WTC11 (cell line): ENCODE measurements around the gene POMT1. TPM values are rescaled to one million over a fixed set of nuclear protein-coding genes. Genes with fewer than 3 reads are reported as not detected.

Experiments
- ATAC-seq: fragments of 200-7000 bp; cut with Tn5 transposase; 2 replicates; pipeline ENCODE4 v1.10.0; 2021; ENCODE audit warnings: mild to moderate bottlenecking, moderate library complexity
- CTCF ChIA-PET: fragments of 300-600 bp; sonication (Branson Sonifier 250); formaldehyde crosslinking; loops from one replicate; lab custom pipeline; 2021; ENCODE audit warnings: antibody characterized with exemption; lab: Charles Lee
- POLR2A ChIA-PET: fragments of 350-600 bp; sonication (Branson Sonifier 250); formaldehyde crosslinking; loops from one replicate; lab custom pipeline; 2021; ENCODE audit warnings: antibody characterized with exemption; lab: Charles Lee
- DNase-seq: peaks from one replicate; pipeline ENCODE4 v3.0.0; 2021; ENCODE audit warnings: low spot score
- H3K27ac Mint-ChIP-seq: 2 replicates; pipeline ENCODE4 v1.8.0; 2021; ENCODE audit warnings: mixed read lengths
- H3K27me3 Mint-ChIP-seq: 2 replicates; pipeline ENCODE4 v1.8.0; 2021; ENCODE audit warnings: low read depth, mild to moderate bottlenecking, moderate library complexity, mixed read lengths
- H3K36me3 Mint-ChIP-seq: 2 replicates; pipeline ENCODE4 v1.8.0; 2021; ENCODE audit warnings: mixed read lengths
- H3K4me1 Mint-ChIP-seq: 2 replicates; pipeline ENCODE4 v1.8.0; 2022; ENCODE audit warnings: mixed read lengths
- H3K4me3 Mint-ChIP-seq: 2 replicates; pipeline ENCODE4 v1.8.0; 2021; ENCODE audit warnings: mild to moderate bottlenecking, moderate library complexity, mixed read lengths
- H3K9me3 Mint-ChIP-seq: 2 replicates; pipeline ENCODE4 v1.8.0; 2021; ENCODE audit warnings: mixed read lengths
- CDX4 ChIP-seq: fragments of 250-450 bp; sonication (Bioruptor Pico); IDR thresholded peaks from 2 replicates; pipeline ENCODE4 v1.9.0; 2021; ENCODE audit warnings: moderate library complexity, mild to moderate bottlenecking, inconsistent platforms, borderline replicate concordance
- E2F4 ChIP-seq: sonication (generic); formaldehyde crosslinking; IDR thresholded peaks from 2 replicates; pipeline ENCODE4 v1.8.1; 2022; ENCODE audit warnings: low read depth, mild to moderate bottlenecking, moderate library complexity, missing genetic modification reagents, borderline replicate concordance
- ELF4 ChIP-seq: sonication (generic); formaldehyde crosslinking; IDR thresholded peaks from 2 replicates; pipeline ENCODE4 v1.8.1; 2022; ENCODE audit warnings: low read depth, mild to moderate bottlenecking, moderate library complexity, missing genetic modification reagents
- GABPB1 ChIP-seq: sonication (generic); formaldehyde crosslinking; IDR thresholded peaks from 2 replicates; pipeline ENCODE4 v1.8.1; 2023; ENCODE audit warnings: mild to moderate bottlenecking, missing genetic modification reagents
- SMAD3 ChIP-seq: sonication (generic); formaldehyde crosslinking; IDR thresholded peaks from 2 replicates; pipeline ENCODE4 v1.8.0; 2022; ENCODE audit warnings: missing genetic modification reagents, mild to moderate bottlenecking, borderline replicate concordance
- SMAD4 ChIP-seq: sonication (generic); formaldehyde crosslinking; IDR thresholded peaks from 2 replicates; pipeline ENCODE4 v1.8.0; 2022; ENCODE audit warnings: mild to moderate bottlenecking, missing genetic modification reagents
- SP1 ChIP-seq: sonication (generic); formaldehyde crosslinking; conservative IDR thresholded peaks from 2 replicates; pipeline ENCODE4 v1.8.1; 2022; ENCODE audit warnings: missing genetic modification reagents
- ZNF532 ChIP-seq: fragments of 250-450 bp; sonication (Bioruptor Pico); IDR thresholded peaks from 2 replicates; pipeline ENCODE4 v1.9.0; 2021; ENCODE audit warnings: mild to moderate bottlenecking, borderline replicate concordance
- ZNF671 ChIP-seq: fragments of 250-450 bp; sonication (Bioruptor Pico); IDR thresholded peaks from 2 replicates; pipeline ENCODE4 v1.8.0; 2021; ENCODE audit warnings: mild to moderate bottlenecking
- total RNA-seq: library from RNA; stranded (reverse); gene quantifications from 3 replicates; pipeline ENCODE4 v1.2.3, GENCODE V29; 2021
- TF ChIP-seq, protein P1 (sequence below): fragments of 250-450 bp; sonication (Bioruptor Pico); conservative IDR thresholded peaks from 2 replicates; pipeline ENCODE4 v1.9.0; 2021; ENCODE audit warnings: mild to moderate bottlenecking
- TF ChIP-seq, protein P2 (sequence below): fragments of 250-450 bp; sonication (Bioruptor Pico); IDR thresholded peaks from 2 replicates; pipeline ENCODE4 v1.8.0; 2021; ENCODE audit warnings: mild to moderate bottlenecking
- TF ChIP-seq, protein P3 (sequence below): sonication (generic); formaldehyde crosslinking; IDR thresholded peaks from 2 replicates; pipeline ENCODE4 v1.8.1; 2022; ENCODE audit warnings: low read depth, missing genetic modification reagents, borderline replicate concordance
- TF ChIP-seq, protein P4 (sequence below): sonication (generic); formaldehyde crosslinking; IDR thresholded peaks from 2 replicates; pipeline ENCODE4 v1.8.0; 2023; ENCODE audit warnings: missing genetic modification reagents
- TF ChIP-seq, protein P5 (sequence below): sonication (generic); formaldehyde crosslinking; IDR thresholded peaks from 2 replicates; pipeline ENCODE4 v1.8.1; 2023; ENCODE audit warnings: mild to moderate bottlenecking, missing genetic modification reagents, moderate library complexity
- TF ChIP-seq, protein P6 (sequence below): fragments of 250-450 bp; sonication (Bioruptor Pico); IDR thresholded peaks from 2 replicates; pipeline ENCODE4 v1.9.0; 2021; ENCODE audit warnings: mild to moderate bottlenecking
- TF ChIP-seq, protein P7 (sequence below): fragments of 250-450 bp; sonication (Bioruptor Pico); IDR thresholded peaks from 2 replicates; pipeline ENCODE4 v2.1.2; 2022; ENCODE audit warnings: mild to moderate bottlenecking, moderate library complexity

POMT1 gene
- total RNA-seq, 1 experiment from 2014 or later, result 36.2 TPM

DNA sequence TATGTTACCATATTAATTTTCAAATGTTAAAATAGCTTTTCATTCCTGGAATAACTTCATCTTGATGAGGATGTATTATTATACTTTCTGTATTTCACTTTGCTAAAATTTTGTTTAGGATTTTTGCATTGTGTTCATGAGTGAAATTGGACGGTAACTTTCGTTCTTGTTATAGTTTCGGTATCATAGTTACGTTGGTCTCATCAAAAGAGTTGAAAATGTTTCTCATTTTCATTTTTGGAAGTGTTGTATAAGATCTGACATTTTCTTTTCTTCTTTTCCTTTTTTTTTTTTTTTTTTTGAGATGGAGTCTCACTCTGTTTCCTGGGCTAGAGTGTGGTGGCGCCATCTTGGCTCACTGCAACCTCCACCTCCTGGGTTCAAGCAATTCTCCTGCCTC is 62.7 kb downstream of the POMT1 start (continued):
- TF ChIP-seq, protein P1, sequence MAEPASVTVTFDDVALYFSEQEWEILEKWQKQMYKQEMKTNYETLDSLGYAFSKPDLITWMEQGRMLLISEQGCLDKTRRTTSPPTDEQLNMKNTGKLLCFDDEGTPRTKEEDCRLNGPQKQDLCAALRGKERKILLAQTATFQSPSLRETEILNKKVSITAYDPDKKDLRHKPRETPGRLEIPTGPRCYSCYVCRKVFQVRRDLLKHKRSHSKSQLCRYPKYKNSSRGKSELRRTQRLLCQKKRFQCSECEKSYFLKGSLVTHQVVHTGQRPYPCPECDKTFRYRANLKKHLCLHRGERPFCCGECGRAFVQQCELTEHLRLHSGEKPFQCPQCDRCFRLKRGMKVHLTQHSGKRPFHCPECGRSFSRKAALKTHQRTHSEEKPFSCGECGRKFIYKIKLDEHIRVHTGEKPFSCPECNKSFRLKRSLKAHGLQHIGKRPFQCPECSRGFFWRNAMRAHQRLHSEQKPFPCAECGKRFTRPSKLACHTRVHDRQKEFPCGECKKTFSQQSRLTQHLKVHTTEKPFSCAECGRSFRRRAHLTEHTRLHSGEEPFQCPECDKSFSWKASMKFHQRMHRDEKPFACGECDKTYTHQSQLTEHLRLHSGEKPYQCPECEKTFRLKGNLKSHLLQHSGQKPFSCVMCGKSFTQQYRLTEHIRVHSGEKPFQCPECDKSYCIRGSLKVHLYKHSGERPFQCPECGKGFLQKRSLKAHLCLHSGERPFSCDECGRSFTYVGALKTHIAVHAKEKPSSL, result no peak
- no peak for TF ChIP-seq GABPB1 (CRISPR knock-in tag)
- no peak for TF ChIP-seq E2F4 (CRISPR knock-in tag)
- no peak for TF ChIP-seq SMAD3

GRCh38 chr9:131566158-131566557 is 63.4 kb downstream of the POMT1 start:
- H3K9me3 Mint-ChIP-seq, result peaks cover 33% of the 10 kb centered on the region
- CTCF ChIA-PET, result no interaction called here
- DNase-seq (no peak), ATAC-seq (no peak)
- H3K27me3 Mint-ChIP-seq, result peaks cover 9% of the 10 kb centered on the region
- peaks cover 7% of the 10 kb centered on the region for H3K4me1 Mint-ChIP-seq
- POLR2A ChIA-PET, result no interaction called here
- H3K4me3 Mint-ChIP-seq, result no peak overlapping the region
- H3K27ac Mint-ChIP-seq, result no peak overlapping the region
- peaks cover 11% of the 10 kb centered on the region for H3K36me3 Mint-ChIP-seq
- no peak for TF ChIP-seq CDX4
- TF ChIP-seq, protein P2, sequence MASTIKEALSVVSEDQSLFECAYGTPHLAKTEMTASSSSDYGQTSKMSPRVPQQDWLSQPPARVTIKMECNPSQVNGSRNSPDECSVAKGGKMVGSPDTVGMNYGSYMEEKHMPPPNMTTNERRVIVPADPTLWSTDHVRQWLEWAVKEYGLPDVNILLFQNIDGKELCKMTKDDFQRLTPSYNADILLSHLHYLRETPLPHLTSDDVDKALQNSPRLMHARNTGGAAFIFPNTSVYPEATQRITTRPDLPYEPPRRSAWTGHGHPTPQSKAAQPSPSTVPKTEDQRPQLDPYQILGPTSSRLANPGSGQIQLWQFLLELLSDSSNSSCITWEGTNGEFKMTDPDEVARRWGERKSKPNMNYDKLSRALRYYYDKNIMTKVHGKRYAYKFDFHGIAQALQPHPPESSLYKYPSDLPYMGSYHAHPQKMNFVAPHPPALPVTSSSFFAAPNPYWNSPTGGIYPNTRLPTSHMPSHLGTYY (CRISPR knock-in tag), result no peak
- TF ChIP-seq ELF4 (CRISPR knock-in tag), result no peak
- no peak for TF ChIP-seq ZNF532 (CRISPR knock-in tag)
- no peak for TF ChIP-seq E2F4 (CRISPR knock-in tag)
- TF ChIP-seq, protein P3, sequence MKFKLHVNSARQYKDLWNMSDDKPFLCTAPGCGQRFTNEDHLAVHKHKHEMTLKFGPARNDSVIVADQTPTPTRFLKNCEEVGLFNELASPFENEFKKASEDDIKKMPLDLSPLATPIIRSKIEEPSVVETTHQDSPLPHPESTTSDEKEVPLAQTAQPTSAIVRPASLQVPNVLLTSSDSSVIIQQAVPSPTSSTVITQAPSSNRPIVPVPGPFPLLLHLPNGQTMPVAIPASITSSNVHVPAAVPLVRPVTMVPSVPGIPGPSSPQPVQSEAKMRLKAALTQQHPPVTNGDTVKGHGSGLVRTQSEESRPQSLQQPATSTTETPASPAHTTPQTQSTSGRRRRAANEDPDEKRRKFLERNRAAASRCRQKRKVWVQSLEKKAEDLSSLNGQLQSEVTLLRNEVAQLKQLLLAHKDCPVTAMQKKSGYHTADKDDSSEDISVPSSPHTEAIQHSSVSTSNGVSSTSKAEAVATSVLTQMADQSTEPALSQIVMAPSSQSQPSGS, result no peak
- TF ChIP-seq, protein P4, sequence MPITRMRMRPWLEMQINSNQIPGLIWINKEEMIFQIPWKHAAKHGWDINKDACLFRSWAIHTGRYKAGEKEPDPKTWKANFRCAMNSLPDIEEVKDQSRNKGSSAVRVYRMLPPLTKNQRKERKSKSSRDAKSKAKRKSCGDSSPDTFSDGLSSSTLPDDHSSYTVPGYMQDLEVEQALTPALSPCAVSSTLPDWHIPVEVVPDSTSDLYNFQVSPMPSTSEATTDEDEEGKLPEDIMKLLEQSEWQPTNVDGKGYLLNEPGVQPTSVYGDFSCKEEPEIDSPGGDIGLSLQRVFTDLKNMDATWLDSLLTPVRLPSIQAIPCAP (CRISPR knock-in tag), result no peak
- no peak for TF ChIP-seq SMAD4 (CRISPR knock-in tag)
- TF ChIP-seq, protein P5, sequence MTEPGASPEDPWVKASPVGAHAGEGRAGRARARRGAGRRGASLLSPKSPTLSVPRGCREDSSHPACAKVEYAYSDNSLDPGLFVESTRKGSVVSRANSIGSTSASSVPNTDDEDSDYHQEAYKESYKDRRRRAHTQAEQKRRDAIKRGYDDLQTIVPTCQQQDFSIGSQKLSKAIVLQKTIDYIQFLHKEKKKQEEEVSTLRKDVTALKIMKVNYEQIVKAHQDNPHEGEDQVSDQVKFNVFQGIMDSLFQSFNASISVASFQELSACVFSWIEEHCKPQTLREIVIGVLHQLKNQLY (CRISPR knock-in tag), result no peak
- TF ChIP-seq, protein P6, sequence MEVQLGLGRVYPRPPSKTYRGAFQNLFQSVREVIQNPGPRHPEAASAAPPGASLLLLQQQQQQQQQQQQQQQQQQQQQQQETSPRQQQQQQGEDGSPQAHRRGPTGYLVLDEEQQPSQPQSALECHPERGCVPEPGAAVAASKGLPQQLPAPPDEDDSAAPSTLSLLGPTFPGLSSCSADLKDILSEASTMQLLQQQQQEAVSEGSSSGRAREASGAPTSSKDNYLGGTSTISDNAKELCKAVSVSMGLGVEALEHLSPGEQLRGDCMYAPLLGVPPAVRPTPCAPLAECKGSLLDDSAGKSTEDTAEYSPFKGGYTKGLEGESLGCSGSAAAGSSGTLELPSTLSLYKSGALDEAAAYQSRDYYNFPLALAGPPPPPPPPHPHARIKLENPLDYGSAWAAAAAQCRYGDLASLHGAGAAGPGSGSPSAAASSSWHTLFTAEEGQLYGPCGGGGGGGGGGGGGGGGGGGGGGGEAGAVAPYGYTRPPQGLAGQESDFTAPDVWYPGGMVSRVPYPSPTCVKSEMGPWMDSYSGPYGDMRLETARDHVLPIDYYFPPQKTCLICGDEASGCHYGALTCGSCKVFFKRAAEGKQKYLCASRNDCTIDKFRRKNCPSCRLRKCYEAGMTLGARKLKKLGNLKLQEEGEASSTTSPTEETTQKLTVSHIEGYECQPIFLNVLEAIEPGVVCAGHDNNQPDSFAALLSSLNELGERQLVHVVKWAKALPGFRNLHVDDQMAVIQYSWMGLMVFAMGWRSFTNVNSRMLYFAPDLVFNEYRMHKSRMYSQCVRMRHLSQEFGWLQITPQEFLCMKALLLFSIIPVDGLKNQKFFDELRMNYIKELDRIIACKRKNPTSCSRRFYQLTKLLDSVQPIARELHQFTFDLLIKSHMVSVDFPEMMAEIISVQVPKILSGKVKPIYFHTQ (CRISPR knock-in tag), result no peak
- TF ChIP-seq ZNF671, result no peak
- TF ChIP-seq SP1 (CRISPR knock-in tag), result no peak
- TF ChIP-seq, protein P7, sequence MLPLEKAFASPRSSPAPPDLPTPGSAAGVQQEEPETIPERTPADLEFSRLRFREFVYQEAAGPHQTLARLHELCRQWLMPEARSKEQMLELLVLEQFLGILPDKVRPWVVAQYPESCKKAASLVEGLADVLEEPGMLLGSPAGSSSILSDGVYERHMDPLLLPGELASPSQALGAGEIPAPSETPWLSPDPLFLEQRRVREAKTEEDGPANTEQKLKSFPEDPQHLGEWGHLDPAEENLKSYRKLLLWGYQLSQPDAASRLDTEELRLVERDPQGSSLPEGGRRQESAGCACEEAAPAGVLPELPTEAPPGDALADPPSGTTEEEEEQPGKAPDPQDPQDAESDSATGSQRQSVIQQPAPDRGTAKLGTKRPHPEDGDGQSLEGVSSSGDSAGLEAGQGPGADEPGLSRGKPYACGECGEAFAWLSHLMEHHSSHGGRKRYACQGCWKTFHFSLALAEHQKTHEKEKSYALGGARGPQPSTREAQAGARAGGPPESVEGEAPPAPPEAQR, result no peak
